ENCODE results near the gene RBBP9.
A peak's percentile ranks its signal among the peaks of the same experiment; 100 is the strongest.
"Not testable (repeated sequence)": the region's sequence is repeated elsewhere in the genome, so short reads cannot be mapped to it uniquely, and the experiment has no call there.

The RBBP9 gene

GRCh38 chr20:18533978-18534644, 37.1 kb upstream of the RBBP9 start:
- no peak for TF ChIP-seq CTCF (IDR thresholded peaks at IDR 0.05; ENCODE audit: low read depth, low read length)
- in situ Hi-C loops (cut with HindIII; ENCODE audit: low sequenced_read_pairs): no loop called here

GRCh38 chr20:18533491-18533890, 36.5 kb upstream of the RBBP9 start:
- peak; percentile 19 for DNase-seq (ENCODE audit: low read depth, low spot score)
- no peak for TF ChIP-seq CTCF (IDR thresholded peaks at IDR 0.05; ENCODE audit: low read depth, low read length)
- in situ Hi-C loops (cut with HindIII; ENCODE audit: low sequenced_read_pairs): no loop called here
- no peak overlapping the region for H3K4me3 ChIP-seq (ENCODE audit: low read depth, low read length)

More at GRCh38 chr20:18533978-18534644, 37.1 kb upstream of the RBBP9 start:
- no peak overlapping the region for H3K4me3 ChIP-seq (ENCODE audit: low read depth, low read length)
- no peak for DNase-seq (ENCODE audit: low read depth, low spot score)

GRCh38 chr20:18532626-18533025, 35.6 kb upstream of the RBBP9 start:
- H3K4me3 ChIP-seq (ENCODE audit: low read depth, low read length): no peak overlapping the region
- in situ Hi-C loops (cut with HindIII; ENCODE audit: low sequenced_read_pairs): no loop called here
- DNase-seq (ENCODE audit: low read depth, low spot score): no peak
- no peak for TF ChIP-seq CTCF (IDR thresholded peaks at IDR 0.05; ENCODE audit: low read depth, low read length)

GRCh38 chr20:18529041-18529440, 32.0 kb upstream of the RBBP9 start:
- in situ Hi-C loops (cut with HindIII; ENCODE audit: low sequenced_read_pairs): no loop called here
- H3K4me3 ChIP-seq (ENCODE audit: low read depth, low read length): no peak overlapping the region
- no peak for DNase-seq (ENCODE audit: low read depth, low spot score)
- TF ChIP-seq CTCF (IDR thresholded peaks at IDR 0.05; ENCODE audit: low read depth, low read length): no peak

GRCh38 chr20:18527836-18528235, 30.8 kb upstream of the RBBP9 start:
- DNase-seq (ENCODE audit: low read depth, low spot score): peak; percentile 9
- in situ Hi-C loops (cut with HindIII; ENCODE audit: low sequenced_read_pairs): no loop called here

GRCh38 chr20:18527339-18527738, 30.3 kb upstream of the RBBP9 start:
- in situ Hi-C loops (cut with HindIII; ENCODE audit: low sequenced_read_pairs): no loop called here
- DNase-seq (ENCODE audit: low read depth, low spot score): no peak
- TF ChIP-seq CTCF (IDR thresholded peaks at IDR 0.05; ENCODE audit: low read depth, low read length): no peak
- no peak overlapping the region for H3K4me3 ChIP-seq (ENCODE audit: low read depth, low read length)

More at GRCh38 chr20:18527836-18528235, 30.8 kb upstream of the RBBP9 start:
- H3K4me3 ChIP-seq (ENCODE audit: low read depth, low read length): no peak overlapping the region
- no peak for TF ChIP-seq CTCF (IDR thresholded peaks at IDR 0.05; ENCODE audit: low read depth, low read length)

- H3K4me3 ChIP-seq (ENCODE audit: low read depth, low read length); DNase-seq (ENCODE audit: low read depth, low spot score); in situ Hi-C loops (cut with HindIII; ENCODE audit: low sequenced_read_pairs): not testable (repeated sequence)
Observed at GRCh38 chr20:18526761-18527160, 29.7 kb upstream of the RBBP9 start.

Measured in astrocyte of the spinal cord (primary cell).